Activated CD8-positive, alpha-beta T cell treated with anti-CD3 and anti-CD28 coated beads for 36 hours (primary cell): Measurements from ENCODE around the gene NFS1. TPM values are rescaled to one million over a fixed set of nuclear protein-coding genes. Genes with fewer than 3 reads are reported as not detected.

Source experiments
- ATAC-seq: fragments of 200-7000 bp; cut with Tn5 transposase; one replicate; pipeline ENCODE4 v1.10.0; 2021; ENCODE audit warnings: mild to moderate bottlenecking, moderate library complexity
- CTCF ChIA-PET: fragments of 350-600 bp; sonication (Branson Sonifier 250); formaldehyde crosslinking; loops from one replicate; lab custom pipeline; 2021; ENCODE audit warnings: antibody characterized with exemption; lab: Charles Lee
- POLR2A ChIA-PET: fragments of 350-600 bp; sonication (Branson Sonifier 250); formaldehyde crosslinking; loops from one replicate; lab custom pipeline; 2021; ENCODE audit warnings: antibody characterized with exemption; lab: Charles Lee
- DNase-seq: peaks from one replicate; pipeline ENCODE4 v3.0.0-alpha.2; 2020
- H3K27ac Mint-ChIP-seq: one replicate; pipeline ENCODE4 v1.8.0; 2021; ENCODE audit warnings: mild to moderate bottlenecking, mixed read lengths
- H3K27me3 Mint-ChIP-seq: one replicate; pipeline ENCODE4 v1.8.0; 2021; ENCODE audit warnings: mixed read lengths
- H3K36me3 Mint-ChIP-seq: one replicate; pipeline ENCODE4 v1.8.0; 2021; ENCODE audit warnings: low read depth, mixed read lengths
- H3K4me1 Mint-ChIP-seq: one replicate; pipeline ENCODE4 v1.8.0; 2021; ENCODE audit warnings: low read depth, mixed read lengths
- H3K4me3 Mint-ChIP-seq: one replicate; pipeline ENCODE4 v1.8.0; 2021; ENCODE audit warnings: mild to moderate bottlenecking, moderate library complexity, mixed read lengths
- H3K9me3 Mint-ChIP-seq: one replicate; pipeline ENCODE4 v1.8.0; 2021; ENCODE audit warnings: mixed read lengths
- CTCF ChIP-seq: fragments of 200-600 bp; IDR thresholded peaks from one replicate; pipeline ENCODE4 v1.8.0; 2022; ENCODE audit warnings: antibody characterized with exemption, mild to moderate bottlenecking
- intact Hi-C: fragments of 100-400 bp; cut with micrococcal nuclease; formaldehyde crosslinking; loops from one replicate; pipeline ENCODE4 v1.10.0; 2022
- total RNA-seq, 2 experiments: library from RNA; stranded (reverse); gene quantifications; one replicate each; pipeline ENCODE4 v1.2.3, GENCODE V29; 2021

The NFS1 gene
- total RNA-seq, 2 experiments from 2014 or later: 39.7 to 40.8 TPM

- Mint-ChIP-seq H3K36me3 (peaks cover 73% of the 10 kb centered on the region), H3K9me3 (no peaks in the 10 kb centered on the region), H3K4me3 (no peak overlapping the region), H3K27me3 (no peaks in the 10 kb centered on the region), H3K27ac (peak overlapping the region; percentile 44), H3K4me1 (peaks cover 47% of the 10 kb centered on the region)
- no peak for TF ChIP-seq CTCF
- ATAC-seq (no peak), DNase-seq (no peak)
- CTCF ChIA-PET: no interaction called here
- POLR2A ChIA-PET: interaction anchor here (0.8 to 36.9 kb wide), 4 partner anchors 5 to 227 kb away, joined by 3 to 1214 read pairs (median 610); partner anchors contain the start of genes NFS1, RBM39 and ROMO1
- intact Hi-C loops: no loop called here
These were observed 22.5 kb upstream of the NFS1 start for GRCh38 chr20:35721621-35722020.

DNA sequence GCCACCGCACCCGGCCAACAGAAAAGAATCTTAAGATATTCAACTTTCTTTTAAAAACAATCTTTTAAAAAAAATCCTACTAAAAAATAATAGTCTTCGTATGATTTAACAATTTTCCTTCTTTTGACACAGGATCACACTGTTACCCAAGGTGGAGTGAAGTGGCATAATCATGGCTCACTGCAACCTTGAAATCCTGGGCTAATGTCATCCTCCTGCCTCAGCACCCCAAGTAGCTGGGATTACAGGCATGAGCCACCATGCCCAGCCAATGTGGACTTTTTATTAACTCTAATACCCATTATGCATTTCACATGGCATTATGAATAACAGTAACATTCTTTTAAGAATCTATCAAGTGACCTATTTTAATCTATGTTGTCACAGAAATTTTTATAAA, 22.1 kb upstream of the NFS1 start:
- no peaks in the 10 kb centered on the region for H3K9me3 Mint-ChIP-seq
- peak overlapping the region; percentile 44 for H3K27ac Mint-ChIP-seq
- ChIA-PET CTCF (no interaction called here), POLR2A (interaction anchor here (1.2 to 36.9 kb wide), 3 partner anchors 6 to 103 kb away, joined by 5 to 1214 read pairs (median 1214); partner anchors contain the start of genes NFS1, RBM39 and ROMO1)
- no peak for DNase-seq
- no peaks in the 10 kb centered on the region for H3K27me3 Mint-ChIP-seq
- intact Hi-C loops: no loop called here
- no peak overlapping the region for H3K4me3 Mint-ChIP-seq
- H3K4me1 Mint-ChIP-seq: peaks cover 48% of the 10 kb centered on the region
- peaks cover 72% of the 10 kb centered on the region for H3K36me3 Mint-ChIP-seq
- TF ChIP-seq CTCF: no peak
- no peak for ATAC-seq

DNA sequence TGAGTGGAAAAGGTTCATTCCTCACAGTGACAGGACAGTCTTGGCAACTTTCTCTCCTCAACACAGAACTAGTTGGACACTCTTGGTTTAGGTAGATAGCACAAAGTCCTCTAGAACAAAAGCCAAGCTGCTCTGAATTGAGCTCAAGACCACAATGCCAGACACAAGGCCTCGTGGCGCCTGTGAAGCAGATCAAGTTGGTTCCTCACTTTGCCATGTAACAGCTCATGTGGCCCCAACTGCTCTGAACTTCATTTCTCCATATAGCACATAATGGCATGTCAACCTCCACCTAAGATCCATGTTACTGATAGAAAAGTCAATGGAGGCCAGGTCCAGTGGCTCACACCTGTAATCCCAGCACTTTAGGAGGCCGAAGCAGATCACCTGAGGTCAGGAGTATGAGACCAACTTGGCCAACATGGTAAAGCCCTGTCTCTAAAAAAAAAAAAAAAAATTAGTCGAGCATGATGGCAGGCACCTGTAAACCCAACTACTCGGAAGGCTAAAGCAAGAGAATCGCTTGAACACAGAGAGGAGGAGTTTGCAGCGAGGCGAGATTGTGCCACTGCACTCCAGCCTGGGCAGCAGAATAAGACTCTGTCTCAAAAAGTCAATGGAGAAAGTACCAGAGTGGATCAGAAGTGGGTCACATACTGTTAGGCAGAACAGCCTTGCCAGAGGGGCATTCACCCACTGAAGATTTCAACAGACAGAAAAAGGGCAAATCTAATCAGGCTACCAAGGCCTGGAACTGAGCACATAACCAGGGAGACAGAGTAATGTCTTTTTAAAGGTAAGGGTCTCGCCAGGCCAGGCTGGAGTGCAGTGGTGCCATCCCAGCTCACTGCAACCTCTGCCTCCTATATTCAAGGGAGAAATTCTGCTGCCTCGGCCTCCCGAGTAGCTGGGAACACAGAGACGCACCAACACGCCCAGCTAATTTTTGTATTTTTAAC, 21.3 kb upstream of the NFS1 start:
- ChIA-PET CTCF (interaction anchor here (0.7 to 2.1 kb wide), 4 partner anchors 9 to 20 kb away, joined by 3 to 11 read pairs (median 6); no protein-coding TSS in a partner anchor), POLR2A (interaction anchor here (0.8 to 36.9 kb wide), 4 partner anchors 5 to 147 kb away, joined by 4 to 1214 read pairs (median 610); partner anchors contain the start of genes NFS1, PHF20, RBM39 and ROMO1)
- no peaks in the 10 kb centered on the region for H3K27me3 Mint-ChIP-seq
- H3K4me3 Mint-ChIP-seq: no peak overlapping the region
- intact Hi-C loops: no loop called here
- H3K4me1 Mint-ChIP-seq: peaks cover 52% of the 10 kb centered on the region
- peak overlapping the region; percentile 56 for H3K27ac Mint-ChIP-seq
- ATAC-seq (no peak), DNase-seq (no peak)
- peaks cover 73% of the 10 kb centered on the region for H3K36me3 Mint-ChIP-seq
- TF ChIP-seq CTCF: no peak
- H3K9me3 Mint-ChIP-seq: no peaks in the 10 kb centered on the region

DNA sequence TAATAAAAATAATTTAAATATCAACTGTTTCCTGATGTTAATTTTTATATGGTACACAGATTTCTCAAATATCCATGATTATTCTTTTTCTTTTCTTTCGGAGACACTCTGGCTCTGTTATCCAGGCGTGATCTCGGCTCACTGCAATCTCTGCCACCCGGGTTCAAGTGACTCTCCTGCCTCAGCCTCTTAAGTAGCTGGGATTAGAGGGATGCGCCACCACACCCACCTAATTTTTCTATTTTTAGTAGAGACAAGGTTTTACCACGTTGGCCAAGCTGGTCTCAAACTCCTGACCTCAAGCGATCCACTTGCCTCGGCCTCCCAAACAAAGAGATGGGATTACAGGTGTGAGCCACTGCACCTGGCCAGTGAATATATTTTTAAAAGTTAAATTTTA, 20.6 kb upstream of the NFS1 start:
- no peak for TF ChIP-seq CTCF
- intact Hi-C loops: no loop called here
- ATAC-seq (no peak), DNase-seq (no peak)
- ChIA-PET POLR2A (interaction anchor here (0.8 to 36.9 kb wide), 5 partner anchors 4 to 189 kb away, joined by 3 to 1214 read pairs (median 6); partner anchors contain the start of genes NFS1, PHF20, RBM39 and ROMO1), CTCF (interaction anchor here (0.7 to 2.1 kb wide), 4 partner anchors 8 to 20 kb away, joined by 3 to 11 read pairs (median 6); no protein-coding TSS in a partner anchor)
- Mint-ChIP-seq H3K9me3 (no peaks in the 10 kb centered on the region), H3K4me3 (no peak overlapping the region), H3K27ac (no peak overlapping the region), H3K4me1 (peaks cover 51% of the 10 kb centered on the region), H3K36me3 (peaks cover 70% of the 10 kb centered on the region), H3K27me3 (no peaks in the 10 kb centered on the region)
